ENCODE data around the gene CHST11. TPM values are rescaled to one million over a fixed set of nuclear protein-coding genes. Genes with fewer than 3 reads are reported as not detected.

The CHST11 gene
- total and polyA plus RNA-seq, 2 donors: 4.7 to 10.0 TPM

DNA sequence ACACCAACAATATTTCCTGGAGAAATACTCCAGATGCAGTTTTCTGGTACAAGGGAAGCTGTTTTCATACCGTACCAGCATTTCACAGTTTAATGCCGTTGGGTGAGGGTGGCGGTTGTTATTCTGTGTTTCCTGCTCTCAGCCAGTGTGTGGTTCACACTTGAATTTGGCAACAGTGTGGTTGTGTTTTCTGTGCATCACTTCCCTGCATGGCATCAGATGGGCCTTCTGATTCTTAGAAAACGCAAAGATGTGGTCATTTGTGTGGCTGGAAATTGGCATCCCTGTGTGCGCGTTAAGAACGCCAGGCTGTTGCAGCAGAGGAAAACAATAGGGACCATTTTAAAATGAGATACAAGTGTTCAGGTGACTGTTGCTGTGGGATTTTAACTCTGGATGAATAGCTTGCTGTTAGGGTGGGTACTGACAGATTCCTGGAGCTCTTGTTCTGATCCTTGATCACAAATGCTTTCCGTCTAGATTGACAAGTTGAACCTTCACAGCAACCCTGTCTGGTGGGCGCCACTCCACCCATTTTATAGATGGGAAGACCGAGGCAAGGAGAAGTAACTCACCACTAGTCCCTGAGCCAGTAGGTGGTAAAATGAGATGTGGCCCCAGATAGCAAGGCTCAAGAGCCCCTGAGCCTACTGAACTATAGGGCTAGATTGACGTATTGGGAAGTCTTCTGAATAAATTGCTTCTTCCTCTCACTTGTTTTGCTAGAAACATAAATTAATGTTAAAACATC lies 231.2 kb downstream of the CHST11 start:
- Histone ChIP-seq H3K36me3 (ENCODE audit: insufficient read depth) (no peaks in the 10 kb centered on the region), H3K27ac (ENCODE audit: low read depth) (no peak overlapping the region), H3K4me1 (ENCODE audit: insufficient read depth) (peaks cover 1% of the 10 kb centered on the region), H3K4me3 (ENCODE audit: low read depth, low read length) (no peak overlapping the region)
- WGBS: 92% methylated on average over 11 of the region's 11 CpGs
- no peak for DNase-seq (ENCODE audit: extremely low spot score)

DNA sequence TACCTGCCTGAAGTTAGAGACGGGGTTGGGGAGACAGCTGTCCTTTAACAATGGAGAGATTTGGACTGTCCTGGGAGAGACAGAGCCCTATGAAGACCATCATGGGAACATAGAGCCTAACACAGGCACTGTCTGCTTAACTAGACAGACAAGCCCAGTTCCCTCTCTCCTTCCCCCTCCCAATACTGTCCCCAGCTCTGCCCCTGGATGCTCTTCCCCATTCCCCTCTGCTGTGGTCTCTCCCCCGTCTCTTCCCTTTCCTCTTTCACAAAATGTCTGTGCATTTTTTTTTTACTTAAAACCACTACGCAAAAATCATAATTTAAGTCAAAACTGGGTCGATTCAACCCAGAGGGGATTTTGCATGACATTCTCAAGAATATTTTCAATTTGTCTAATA lies 232.9 kb downstream of the CHST11 start:
- no peak for DNase-seq (ENCODE audit: extremely low spot score)

DNA sequence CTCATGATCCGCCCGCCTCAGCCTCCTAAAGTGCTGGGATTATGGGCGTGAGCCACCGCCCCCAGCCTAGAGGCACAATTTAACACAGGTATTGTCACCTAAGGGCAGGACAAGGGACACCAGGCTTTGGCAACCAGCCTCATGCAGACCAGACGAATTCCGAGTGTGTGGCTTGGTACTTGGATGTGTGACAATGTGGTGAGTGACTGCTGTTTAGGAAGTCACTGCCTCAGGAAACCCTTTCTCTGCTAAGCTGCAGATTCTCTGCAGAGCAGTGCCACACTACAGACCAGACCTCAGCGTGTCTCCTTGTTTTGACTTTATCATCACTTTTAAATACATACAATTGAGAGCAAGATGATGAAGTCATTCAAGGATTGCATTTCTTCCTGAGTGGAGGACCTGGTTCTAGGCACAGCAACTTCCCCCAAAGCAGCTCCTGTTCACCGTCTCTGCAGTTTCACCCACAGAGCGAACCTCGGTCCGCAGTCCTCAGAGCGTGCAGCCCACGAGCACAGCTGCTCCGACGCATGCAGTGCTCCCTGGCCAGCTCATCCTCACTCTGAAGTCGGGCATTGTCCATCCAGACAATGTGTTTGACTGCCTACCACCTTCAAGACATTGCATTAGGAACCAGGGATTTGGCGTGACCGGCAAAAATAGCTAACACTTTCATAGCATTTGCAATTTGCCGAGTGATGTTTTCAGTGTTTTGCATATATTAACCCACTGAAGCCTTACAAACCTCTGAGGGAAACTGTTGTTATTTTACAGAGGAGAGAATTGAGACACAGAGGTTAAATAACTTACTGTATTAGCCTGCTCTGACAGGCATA lies 235.2 kb downstream of the CHST11 start:
- no peak overlapping the region for H3K27ac ChIP-seq (ENCODE audit: low read depth)
- no peaks in the 10 kb centered on the region for H3K36me3 ChIP-seq (ENCODE audit: insufficient read depth)
- H3K4me1 ChIP-seq (ENCODE audit: insufficient read depth): no peaks in the 10 kb centered on the region
- 92% methylated on average over 19 of the region's 19 CpGs for WGBS
- no peak for DNase-seq (ENCODE audit: extremely low spot score)
- no peak overlapping the region for H3K4me3 ChIP-seq (ENCODE audit: low read depth, low read length)

More for the DNA sequence above, 232.9 kb downstream of the CHST11 start:
- H3K36me3 ChIP-seq (ENCODE audit: insufficient read depth): no peaks in the 10 kb centered on the region
- no peak overlapping the region for H3K4me3 ChIP-seq (ENCODE audit: low read depth, low read length)
- no peak overlapping the region for H3K27ac ChIP-seq (ENCODE audit: low read depth)
- 91% methylated on average over 4 of the region's 4 CpGs for WGBS
- H3K4me1 ChIP-seq (ENCODE audit: insufficient read depth): peaks cover 1% of the 10 kb centered on the region

DNA sequence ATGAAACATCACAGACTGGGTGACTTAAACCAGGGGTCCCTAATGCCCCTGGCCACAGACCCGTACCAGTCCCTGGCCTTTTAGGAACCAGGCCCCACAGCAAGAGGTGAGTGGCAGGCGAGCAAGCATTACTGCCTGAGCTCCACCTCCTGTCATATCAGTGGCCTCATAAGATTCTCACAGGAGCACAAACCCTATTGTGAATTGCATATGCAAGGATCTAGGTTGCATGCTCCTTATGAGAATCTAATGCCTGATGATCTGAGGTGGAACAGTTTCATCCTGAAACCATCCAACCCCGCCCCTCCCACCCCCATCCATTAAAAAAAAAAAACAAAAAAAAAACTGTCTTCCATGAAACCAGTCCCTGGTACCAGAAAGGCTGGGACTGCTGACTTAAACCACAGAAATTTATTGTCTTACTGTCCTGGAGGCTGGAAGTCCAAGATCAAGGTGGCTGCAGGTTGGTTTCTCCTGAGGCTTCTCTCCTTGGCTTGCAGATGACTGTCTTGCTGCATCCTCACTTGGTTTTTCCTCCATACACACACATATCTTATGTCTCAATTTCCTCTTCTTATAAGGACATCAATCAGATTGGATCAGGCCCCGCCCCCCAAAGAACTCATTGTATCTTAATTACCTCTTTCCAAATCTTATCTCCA lies 235.9 kb downstream of the CHST11 start:
- H3K4me1 ChIP-seq (ENCODE audit: insufficient read depth): no peaks in the 10 kb centered on the region
- H3K36me3 ChIP-seq (ENCODE audit: insufficient read depth): no peaks in the 10 kb centered on the region
- H3K27ac ChIP-seq (ENCODE audit: low read depth): no peak overlapping the region
- DNase-seq (ENCODE audit: extremely low spot score): no peak
- whole genome bisulfite sequencing: 97% methylated on average over 4 of the region's 4 CpGs
- H3K4me3 ChIP-seq (ENCODE audit: low read depth, low read length): no peak overlapping the region

DNA sequence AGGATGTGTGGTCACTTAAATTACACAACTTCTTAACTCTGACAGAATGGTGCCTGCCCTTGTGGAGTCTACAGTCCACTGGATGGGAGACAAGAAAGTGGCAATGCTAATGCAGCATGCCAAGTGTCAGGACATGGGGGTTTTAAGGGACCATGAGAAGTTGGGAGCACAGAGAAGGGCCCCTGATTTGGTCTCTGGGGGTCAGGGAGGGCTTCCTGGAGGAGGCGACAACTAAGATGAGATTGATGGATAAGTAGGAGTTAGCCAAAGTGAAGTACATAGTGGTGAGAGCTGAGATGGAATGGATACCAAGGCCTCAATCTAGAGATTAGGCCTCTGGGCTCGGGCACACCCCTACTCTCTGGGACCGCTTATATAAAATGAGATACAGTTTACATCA lies 236.7 kb downstream of the CHST11 start:
- no peak overlapping the region for H3K4me3 ChIP-seq (ENCODE audit: low read depth, low read length)
- H3K27ac ChIP-seq (ENCODE audit: low read depth): no peak overlapping the region
- WGBS: 98% methylated on average over 3 of the region's 3 CpGs
- H3K36me3 ChIP-seq (ENCODE audit: insufficient read depth): no peaks in the 10 kb centered on the region
- no peaks in the 10 kb centered on the region for H3K4me1 ChIP-seq (ENCODE audit: insufficient read depth)
- DNase-seq (ENCODE audit: extremely low spot score): no peak

GRCh38 chr12:104694161-104694560 lies 237.4 kb downstream of the CHST11 start:
- WGBS: 94% methylated on average over 4 of the region's 4 CpGs
- Histone ChIP-seq H3K27ac (ENCODE audit: low read depth) (no peak overlapping the region), H3K4me1 (ENCODE audit: insufficient read depth) (no peaks in the 10 kb centered on the region), H3K36me3 (ENCODE audit: insufficient read depth) (no peaks in the 10 kb centered on the region), H3K4me3 (ENCODE audit: low read depth, low read length) (no peak overlapping the region)
- DNase-seq (ENCODE audit: extremely low spot score): no peak

DNA sequence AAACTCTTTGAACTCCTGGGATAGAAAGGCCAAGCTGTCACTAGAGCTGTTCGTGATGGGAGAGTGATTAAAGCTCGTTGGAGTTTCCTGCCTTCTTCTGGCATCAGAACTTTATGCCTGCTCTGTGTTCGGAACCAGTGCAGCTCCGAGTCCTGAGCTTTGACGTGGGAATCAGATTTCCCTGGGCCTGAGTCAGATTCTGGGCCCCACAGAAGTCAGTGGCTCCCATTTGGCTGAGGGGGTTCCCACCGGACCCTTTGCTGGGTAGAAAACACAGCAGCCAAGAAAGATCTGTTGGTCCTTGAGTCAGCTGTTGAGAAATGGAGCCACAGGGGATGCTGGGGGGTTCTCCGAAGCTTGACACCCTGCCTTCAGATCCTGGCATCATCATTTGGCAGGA lies 238.0 kb downstream of the CHST11 start:
- DNase-seq (ENCODE audit: extremely low spot score): no peak

DNA sequence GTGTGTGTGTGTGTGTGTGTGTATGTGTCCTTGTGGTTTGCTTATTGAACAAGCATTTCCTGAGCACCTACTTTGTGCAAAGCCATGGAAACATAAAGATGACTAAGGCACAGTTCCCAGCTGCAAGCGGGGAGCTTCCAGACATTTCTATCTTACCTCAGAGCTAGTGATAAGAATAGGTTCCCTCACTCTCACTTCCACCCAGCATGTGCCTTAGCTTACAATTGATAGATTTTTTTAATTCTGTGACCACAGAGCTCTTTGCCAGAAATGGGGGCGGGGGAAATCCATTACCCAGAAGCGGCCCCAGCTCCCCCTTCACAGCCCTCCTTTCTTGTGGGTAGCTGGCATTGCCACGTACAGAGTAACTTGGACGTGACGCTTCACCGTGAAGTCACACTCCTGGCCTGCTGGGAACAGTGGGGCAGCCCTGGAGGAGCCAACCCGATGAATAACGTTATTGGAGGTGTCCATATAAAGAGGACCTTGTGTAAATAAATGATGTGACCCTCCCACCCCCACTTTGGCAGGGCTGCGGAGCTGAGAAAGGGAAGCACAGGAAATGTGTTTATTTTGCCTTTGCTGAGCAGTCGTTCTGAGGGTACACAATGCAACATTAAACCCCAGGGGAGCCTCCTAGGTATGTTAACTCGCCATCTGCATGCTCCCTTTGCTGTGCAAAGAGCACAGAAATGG lies 238.9 kb downstream of the CHST11 start:
- 48% methylated on average over 12 of the region's 12 CpGs for WGBS
- no peak overlapping the region for H3K4me3 ChIP-seq (ENCODE audit: low read depth, low read length)
- DNase-seq (ENCODE audit: extremely low spot score): no peak
- H3K27ac ChIP-seq (ENCODE audit: low read depth): no peak overlapping the region
- H3K4me1 ChIP-seq (ENCODE audit: insufficient read depth): no peaks in the 10 kb centered on the region
- no peaks in the 10 kb centered on the region for H3K36me3 ChIP-seq (ENCODE audit: insufficient read depth)

More for the DNA sequence above, 238.0 kb downstream of the CHST11 start:
- Histone ChIP-seq H3K36me3 (ENCODE audit: insufficient read depth) (no peaks in the 10 kb centered on the region), H3K4me1 (ENCODE audit: insufficient read depth) (no peaks in the 10 kb centered on the region), H3K4me3 (ENCODE audit: low read depth, low read length) (no peak overlapping the region), H3K27ac (ENCODE audit: low read depth) (no peak overlapping the region)
- 85% methylated on average over 7 of the region's 7 CpGs for WGBS

- no peak for DNase-seq (ENCODE audit: extremely low spot score)
- no peaks in the 10 kb centered on the region for H3K4me1 ChIP-seq (ENCODE audit: insufficient read depth)
- H3K27ac ChIP-seq (ENCODE audit: low read depth): no peak overlapping the region
- 91% methylated on average over 7 of the region's 7 CpGs for WGBS
- no peaks in the 10 kb centered on the region for H3K36me3 ChIP-seq (ENCODE audit: insufficient read depth)
- H3K4me3 ChIP-seq (ENCODE audit: low read depth, low read length): no peak overlapping the region
Measured at GRCh38 chr12:104697186-104697585, 240.4 kb downstream of the CHST11 start.

DNA sequence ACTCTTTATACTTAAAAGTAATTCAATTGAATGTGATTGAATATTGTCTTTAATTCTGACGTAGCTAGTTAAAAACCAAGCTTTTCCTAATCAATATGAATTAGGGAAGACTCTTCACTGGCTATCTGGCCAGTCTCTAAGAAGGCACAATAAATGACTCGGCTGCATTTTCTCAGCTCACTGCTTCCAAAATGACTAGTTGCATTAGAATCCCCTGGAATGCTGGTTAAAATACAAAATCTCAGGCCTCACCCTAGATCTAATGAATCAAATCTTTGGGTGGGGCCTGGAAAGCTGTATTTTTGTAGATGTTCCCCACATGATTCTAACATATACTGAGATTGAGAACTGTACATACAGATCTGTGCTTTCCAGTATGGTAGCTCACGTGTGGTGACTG lies 242.1 kb downstream of the CHST11 start:
- H3K4me1 ChIP-seq (ENCODE audit: insufficient read depth): no peaks in the 10 kb centered on the region
- H3K4me3 ChIP-seq (ENCODE audit: low read depth, low read length): no peak overlapping the region
- WGBS: 70% methylated on average over 3 of the region's 3 CpGs
- DNase-seq (ENCODE audit: extremely low spot score): no peak
- no peaks in the 10 kb centered on the region for H3K36me3 ChIP-seq (ENCODE audit: insufficient read depth)
- H3K27ac ChIP-seq (ENCODE audit: low read depth): no peak overlapping the region

GRCh38 chr12:104699489-104700190 lies 242.9 kb downstream of the CHST11 start:
- Histone ChIP-seq H3K36me3 (ENCODE audit: insufficient read depth) (no peaks in the 10 kb centered on the region), H3K27ac (ENCODE audit: low read depth) (no peak overlapping the region), H3K4me1 (ENCODE audit: insufficient read depth) (no peaks in the 10 kb centered on the region), H3K4me3 (ENCODE audit: low read depth, low read length) (no peak overlapping the region)
- 86% methylated on average over 5 of the region's 5 CpGs for WGBS
- DNase-seq (ENCODE audit: extremely low spot score): no peak

GRCh38 chr12:104700324-104700723 lies 243.6 kb downstream of the CHST11 start:
- Histone ChIP-seq H3K4me1 (ENCODE audit: insufficient read depth) (no peaks in the 10 kb centered on the region), H3K4me3 (ENCODE audit: low read depth, low read length) (no peak overlapping the region), H3K27ac (ENCODE audit: low read depth) (no peak overlapping the region), H3K36me3 (ENCODE audit: insufficient read depth) (no peaks in the 10 kb centered on the region)
- DNase-seq (ENCODE audit: extremely low spot score): no peak
- WGBS: 100% methylated on average over 1 of the region's 1 CpG

DNA sequence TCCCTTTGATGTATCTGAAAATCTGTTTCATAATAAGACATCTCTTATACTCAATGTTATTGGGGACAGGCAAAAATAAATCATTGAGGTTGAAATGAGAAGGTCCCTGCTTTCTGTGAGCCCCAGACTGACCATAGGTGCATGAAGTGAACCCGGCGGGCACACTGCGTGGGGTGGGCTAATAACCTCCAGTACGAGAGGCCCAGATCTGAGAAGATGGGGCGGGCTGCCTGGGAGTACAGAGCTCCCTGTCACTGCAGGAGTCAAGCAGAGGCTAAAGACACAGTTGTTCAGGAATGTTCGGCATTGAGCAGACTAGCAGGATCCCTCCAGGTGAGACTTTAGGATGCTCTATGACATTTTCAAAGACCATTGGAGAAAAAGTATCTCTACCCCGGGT lies 244.6 kb downstream of the CHST11 start:
- WGBS: 91% methylated on average over 7 of the region's 7 CpGs
- Histone ChIP-seq H3K4me3 (ENCODE audit: low read depth, low read length) (no peak overlapping the region), H3K4me1 (ENCODE audit: insufficient read depth) (no peaks in the 10 kb centered on the region), H3K36me3 (ENCODE audit: insufficient read depth) (no peaks in the 10 kb centered on the region), H3K27ac (ENCODE audit: low read depth) (no peak overlapping the region)
- no peak for DNase-seq (ENCODE audit: extremely low spot score)
